Epithelial cell of prostate (primary cell): ENCODE data around the gene TMBIM6.
"Not testable (repeated sequence)": the region's sequence is repeated elsewhere in the genome, so short reads cannot be mapped to it uniquely, and the experiment has no call there.

Experiments
- DNase-seq: peaks from one replicate; pipeline ENCODE4 v3.0.0-alpha.2; 2011; ENCODE audit warnings: low read depth, low spot score
- H3K27ac ChIP-seq: fragments of 450-650 bp; 2 replicates; pipeline ENCODE4 v1.5.1; 2017; ENCODE audit warnings: mild to moderate bottlenecking

The TMBIM6 gene

DNA sequence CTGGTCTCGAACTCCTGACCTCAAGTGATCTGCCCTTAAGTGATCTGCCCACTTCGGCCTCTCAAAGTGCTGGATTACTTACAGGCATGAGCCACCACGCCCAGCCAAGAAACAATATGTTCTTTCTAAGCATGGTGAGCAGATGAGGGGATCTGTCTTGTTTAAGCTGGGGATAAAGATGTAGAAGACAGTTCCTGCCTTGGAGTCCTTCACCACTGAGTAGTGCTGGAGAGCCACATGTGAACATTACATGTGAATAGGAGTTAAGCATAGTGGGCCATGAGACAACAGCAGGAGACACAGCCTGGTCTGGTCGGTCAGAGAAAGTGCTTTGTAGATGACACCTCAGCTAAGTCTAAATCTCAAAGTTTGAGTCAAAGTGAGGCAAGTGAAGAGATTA is 26.0 kb downstream of the TMBIM6 start:
- H3K27ac ChIP-seq: no peak overlapping the region
- DNase-seq: no peak

GRCh38 chr12:49773102-49773501 is 31.7 kb downstream of the TMBIM6 start:
- H3K27ac ChIP-seq, DNase-seq: not testable (repeated sequence)

DNA sequence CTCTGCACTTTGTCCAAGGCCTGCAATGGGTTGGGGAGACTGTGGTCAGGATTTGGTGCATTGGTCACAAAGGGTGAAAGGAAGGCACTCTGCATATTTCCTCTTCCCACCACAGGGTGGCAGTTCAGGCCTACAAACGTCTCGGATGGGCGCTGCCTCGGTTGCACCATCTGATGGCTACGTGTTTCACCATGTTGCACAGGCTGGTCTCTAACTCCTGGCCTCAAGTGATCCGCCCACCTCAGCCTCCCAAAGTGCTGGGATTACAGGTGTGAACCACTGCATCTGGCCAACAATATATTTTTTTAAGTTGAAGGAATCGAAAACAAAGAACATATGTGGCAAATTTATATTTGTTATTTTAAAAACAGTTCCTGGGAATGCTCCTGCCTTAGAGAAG is 35.1 kb downstream of the TMBIM6 start:
- peak overlapping the region; percentile 56 for H3K27ac ChIP-seq
- DNase-seq: peak; percentile 49

GRCh38 chr12:49776858-49777257 is 35.5 kb downstream of the TMBIM6 start:
- peak overlapping the region; percentile 56 for H3K27ac ChIP-seq
- no peak for DNase-seq

DNA sequence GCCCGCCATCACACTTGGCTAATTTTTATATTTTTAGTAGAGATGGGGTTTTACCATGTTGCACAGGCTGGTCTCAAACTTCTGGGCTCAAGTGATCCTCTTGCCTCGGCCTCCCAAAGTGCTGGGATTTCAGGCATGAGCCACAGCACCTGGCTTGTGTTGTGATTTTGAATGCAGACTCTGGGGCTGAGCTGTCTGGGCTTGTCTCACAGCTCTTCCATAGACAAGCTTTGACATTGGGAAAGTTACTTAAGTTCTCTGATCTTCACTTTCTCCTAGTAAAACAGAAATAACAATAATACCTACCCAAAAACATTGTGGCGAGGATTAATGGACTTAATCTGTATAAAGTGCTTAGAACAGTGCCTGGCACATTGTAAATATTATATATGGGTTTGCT is 36.0 kb downstream of the TMBIM6 start:
- no peak for DNase-seq
- H3K27ac ChIP-seq: peak overlapping the region; percentile 56

GRCh38 chr12:49777800-49778748 is 36.7 kb downstream of the TMBIM6 start:
- H3K27ac ChIP-seq: no peak overlapping the region
- DNase-seq: no peak

GRCh38 chr12:49779581-49779980 is 38.2 kb downstream of the TMBIM6 start:
- no peak overlapping the region for H3K27ac ChIP-seq
- no peak for DNase-seq

DNA sequence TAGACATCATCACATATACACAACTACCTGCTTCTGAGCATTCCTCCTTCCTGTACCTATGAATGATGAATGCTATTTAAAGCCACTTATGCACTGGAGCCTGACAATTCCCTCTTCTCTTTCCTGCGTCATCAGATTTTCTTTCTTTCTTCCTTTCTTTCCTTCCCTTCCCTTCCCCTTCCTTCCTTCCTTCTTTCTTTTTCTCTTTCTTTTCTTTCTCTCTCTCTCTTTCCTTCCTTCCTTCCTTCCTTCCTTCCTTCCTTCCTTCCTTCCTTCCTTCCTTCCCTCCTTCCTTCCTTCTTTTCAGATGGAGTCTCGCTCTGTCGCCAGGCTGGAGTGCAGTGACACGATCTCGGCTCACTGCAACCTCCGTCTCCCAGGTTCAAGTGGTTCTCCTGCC is 39.6 kb downstream of the TMBIM6 start:
- DNase-seq, H3K27ac ChIP-seq: not testable (repeated sequence)

GRCh38 chr12:49783917-49784676 is 42.7 kb downstream of the TMBIM6 start:
- no peak overlapping the region for H3K27ac ChIP-seq
- DNase-seq: no peak

- no peak overlapping the region for H3K27ac ChIP-seq
- DNase-seq: no peak
Observed at GRCh38 chr12:49784756-49785409, 43.5 kb downstream of the TMBIM6 start.

GRCh38 chr12:49787672-49788071 is 46.3 kb downstream of the TMBIM6 start:
- H3K27ac ChIP-seq: no peak overlapping the region
- DNase-seq: no peak

- no peak for DNase-seq
- H3K27ac ChIP-seq: no peak overlapping the region
Observed at GRCh38 chr12:49789992-49790391, 48.6 kb downstream of the TMBIM6 start.

- H3K27ac ChIP-seq: no peak overlapping the region
- no peak for DNase-seq
Observed at GRCh38 chr12:49790741-49791555, 49.6 kb downstream of the TMBIM6 start.

DNA sequence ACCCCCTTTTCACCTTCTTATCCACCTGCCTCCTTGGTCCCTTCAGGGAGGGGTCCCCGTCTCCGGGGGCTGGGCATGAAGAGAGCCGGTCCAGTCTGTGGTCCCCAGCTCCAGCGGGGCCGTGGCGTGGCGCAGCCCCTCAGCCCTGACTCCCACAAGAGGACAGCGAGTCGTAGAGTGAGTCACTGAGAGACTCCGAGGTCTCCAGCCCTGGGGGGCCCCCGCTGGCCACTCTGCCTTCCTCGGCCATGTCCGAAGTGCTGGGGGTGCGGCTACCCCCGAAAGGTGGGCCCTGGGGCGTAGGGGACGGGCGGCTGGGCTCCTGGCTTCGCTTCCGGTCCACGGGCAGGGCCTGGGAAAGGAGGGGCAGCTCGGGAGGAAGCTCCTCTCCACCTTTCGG is 50.3 kb downstream of the TMBIM6 start:
- no peak overlapping the region for H3K27ac ChIP-seq
- no peak for DNase-seq

GRCh38 chr12:49792181-49792970 is 51.0 kb downstream of the TMBIM6 start:
- H3K27ac ChIP-seq: no peak overlapping the region
- no peak for DNase-seq

DNA sequence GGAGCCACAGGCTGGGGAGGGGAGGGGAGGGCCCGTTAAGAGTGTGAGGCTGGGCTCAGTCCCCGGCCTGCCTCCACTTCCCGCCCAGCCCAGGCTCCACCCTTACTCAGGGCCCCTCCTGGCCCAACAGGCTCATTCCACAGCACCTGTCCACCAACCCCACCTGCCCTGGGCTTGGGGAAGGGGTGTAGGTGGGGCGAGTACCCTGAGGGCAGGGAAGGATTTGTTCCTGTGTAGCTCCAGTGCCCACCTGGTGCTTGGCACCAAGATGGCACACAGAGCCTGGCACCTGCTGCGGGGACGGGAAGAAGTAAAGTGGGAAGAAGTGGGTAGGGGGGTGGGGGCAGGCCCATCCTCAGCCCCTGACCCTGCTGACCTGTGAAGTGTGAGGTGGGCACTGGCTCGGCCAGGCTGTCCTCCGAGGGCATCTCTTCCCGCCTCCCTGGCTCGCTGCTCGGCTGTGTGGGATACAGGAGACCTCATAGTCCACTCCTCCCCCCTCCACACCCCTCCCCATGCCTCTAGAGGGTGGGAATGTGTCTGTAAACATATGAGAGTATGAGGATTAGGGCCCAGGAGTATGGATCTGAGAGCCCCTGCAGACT is 51.7 kb downstream of the TMBIM6 start:
- DNase-seq: no peak
- H3K27ac ChIP-seq: no peak overlapping the region

GRCh38 chr12:49793620-49794019 is 52.3 kb downstream of the TMBIM6 start:
- H3K27ac ChIP-seq: no peak overlapping the region
- DNase-seq: no peak

DNA sequence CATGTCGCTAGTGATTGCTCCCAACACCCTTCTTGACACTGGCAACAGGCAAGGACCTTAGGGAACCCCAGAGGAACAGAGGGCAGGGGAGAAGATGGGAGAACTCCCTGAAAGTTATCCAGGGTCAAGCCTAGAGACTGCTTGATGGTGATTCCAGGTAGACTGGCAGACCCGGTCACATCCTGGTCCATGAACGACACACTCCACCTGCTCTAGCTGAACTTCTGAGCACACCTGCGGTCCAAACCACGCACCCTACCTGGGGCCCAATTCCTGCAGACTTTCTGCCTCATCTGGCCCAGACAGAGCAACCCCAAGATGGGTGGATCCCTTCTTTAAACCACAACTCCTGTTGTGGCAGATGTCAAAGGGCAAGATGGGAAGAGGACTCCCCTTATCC is 52.7 kb downstream of the TMBIM6 start:
- H3K27ac ChIP-seq: no peak overlapping the region
- no peak for DNase-seq
